ENCODE measurements around the gene STOML1.
"Not testable (repeated sequence)": the region's sequence is repeated elsewhere in the genome, so short reads cannot be mapped to it uniquely, and the experiment has no call there.

STOML1 gene

DNA sequence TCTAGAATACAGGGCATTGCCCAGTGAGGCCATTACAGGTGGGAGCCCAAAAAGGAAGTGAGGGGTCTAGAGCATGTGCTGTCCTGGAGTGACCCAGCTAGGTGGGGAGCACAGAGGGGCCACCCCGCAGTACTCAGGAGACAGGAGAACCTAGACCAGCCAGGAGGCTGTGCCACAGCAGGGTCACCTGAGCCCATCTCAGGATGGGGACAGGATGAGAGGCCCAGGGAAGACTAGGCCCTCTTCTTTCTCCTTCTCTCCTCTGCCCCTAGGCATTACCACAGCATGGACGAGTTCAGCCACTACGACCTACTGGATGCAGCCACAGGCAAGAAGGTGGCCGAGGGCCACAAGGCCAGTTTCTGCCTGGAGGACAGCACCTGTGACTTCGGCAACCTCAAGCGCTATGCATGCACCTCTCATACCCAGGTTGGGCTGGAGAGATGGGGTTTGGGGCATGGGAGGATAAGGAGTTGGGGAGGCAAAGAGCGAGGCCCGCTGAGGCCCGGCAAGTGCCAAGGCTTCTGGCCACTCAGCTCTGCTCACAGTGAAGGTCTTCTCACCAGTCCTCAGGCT, 45.2 kb downstream of the STOML1 start:
- no peak for DNase-seq (ENCODE audit: low spot score)

DNA sequence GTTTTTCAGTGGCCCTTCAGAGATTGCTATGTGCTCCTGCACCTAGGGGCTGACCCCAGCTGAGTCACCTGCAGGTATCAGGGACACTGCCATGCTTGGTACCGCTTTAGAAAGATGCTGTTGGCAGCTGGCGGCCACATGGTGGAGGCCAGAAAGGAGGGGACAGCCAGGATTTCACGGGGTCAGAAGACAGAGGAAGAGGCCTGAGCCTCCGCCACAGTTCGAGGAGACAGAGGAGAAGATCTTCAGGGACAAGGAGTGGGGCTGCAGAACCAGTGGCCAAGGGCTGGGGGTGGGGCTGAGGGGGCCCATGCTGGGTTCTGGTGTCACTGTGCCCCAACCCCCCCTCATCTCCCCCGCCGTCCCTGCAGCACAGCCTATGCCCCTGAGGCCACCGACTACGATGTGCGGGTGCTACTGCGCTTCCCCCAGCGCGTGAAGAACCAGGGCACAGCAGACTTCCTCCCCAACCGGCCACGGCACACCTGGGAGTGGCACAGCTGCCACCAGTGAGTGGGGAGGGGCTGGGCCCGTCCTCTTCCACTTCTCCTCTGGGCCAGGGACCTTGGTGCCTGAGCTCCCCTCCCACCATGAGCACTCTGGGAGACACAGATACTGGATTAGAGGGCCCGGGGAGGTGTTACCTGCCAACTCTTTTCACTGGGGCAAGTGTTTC, 45.9 kb downstream of the STOML1 start:
- DNase-seq (ENCODE audit: low spot score), result no peak

DNA sequence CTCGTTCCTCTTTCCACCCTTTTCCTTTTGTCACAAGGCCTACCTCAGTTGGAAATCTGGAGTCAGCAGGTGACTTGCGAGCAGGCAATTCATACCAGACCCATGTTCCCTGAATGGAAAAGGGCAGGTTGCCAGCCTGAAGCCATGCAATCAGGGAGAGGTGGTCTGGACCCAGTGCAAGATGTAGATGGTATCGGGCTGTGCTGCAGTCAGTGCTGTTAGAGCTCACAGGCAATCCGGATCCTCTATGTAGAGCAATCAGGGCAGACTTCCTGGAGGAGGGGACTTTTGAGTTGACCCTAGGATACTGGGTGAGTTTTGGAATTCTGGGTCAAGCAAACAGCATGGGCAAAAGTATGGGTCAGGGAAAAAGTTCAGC, 47.0 kb downstream of the STOML1 start:
- DNase-seq (ENCODE audit: low spot score), result no peak

DNA sequence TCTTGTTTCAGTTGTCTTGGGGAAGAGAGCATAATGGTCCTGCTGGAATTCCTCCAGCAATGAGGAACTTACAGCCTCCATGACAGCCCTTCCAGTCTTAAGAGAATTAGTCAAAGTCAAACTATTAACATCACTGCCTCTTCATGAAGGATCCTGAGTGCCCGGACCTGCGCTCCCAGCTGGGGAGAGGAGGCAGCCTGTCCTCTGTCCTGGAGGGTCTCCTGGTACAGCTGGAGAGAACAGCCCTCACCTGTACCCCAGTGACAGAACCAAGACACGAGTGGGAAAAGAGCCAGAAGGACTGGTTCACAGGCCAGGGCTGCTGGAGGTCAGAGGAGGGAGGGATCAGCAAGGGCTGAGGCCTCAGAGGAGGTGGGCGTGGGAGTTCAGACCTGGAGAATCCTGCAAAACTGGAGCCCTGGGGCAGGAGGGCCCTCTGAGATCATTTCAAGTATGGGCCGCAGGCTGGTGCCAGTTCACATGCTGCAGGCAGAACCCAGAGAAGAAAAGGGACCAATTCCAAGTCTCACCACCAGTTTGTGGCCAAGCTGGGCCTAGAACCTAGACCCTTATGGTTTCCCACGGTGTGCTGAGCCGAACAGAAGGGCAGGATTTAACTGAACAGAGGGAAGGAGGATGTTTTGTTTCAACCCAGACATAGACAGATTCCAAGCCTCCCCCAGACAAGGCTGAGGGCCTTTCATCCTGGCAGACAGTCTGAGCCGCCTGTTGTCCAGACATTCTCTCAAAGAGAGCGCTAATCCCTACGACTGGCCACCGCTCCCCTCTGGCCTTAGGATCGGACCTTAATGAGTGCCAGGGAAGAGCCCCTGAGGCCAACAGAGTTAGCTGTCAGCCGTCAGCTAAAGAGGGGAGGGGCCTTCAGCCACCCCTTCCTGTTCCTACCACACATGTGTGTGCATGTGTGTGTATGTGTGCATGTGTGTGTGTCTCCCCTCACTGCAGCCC, 47.6 kb downstream of the STOML1 start:
- DNase-seq (ENCODE audit: low spot score), result no peak

DNA sequence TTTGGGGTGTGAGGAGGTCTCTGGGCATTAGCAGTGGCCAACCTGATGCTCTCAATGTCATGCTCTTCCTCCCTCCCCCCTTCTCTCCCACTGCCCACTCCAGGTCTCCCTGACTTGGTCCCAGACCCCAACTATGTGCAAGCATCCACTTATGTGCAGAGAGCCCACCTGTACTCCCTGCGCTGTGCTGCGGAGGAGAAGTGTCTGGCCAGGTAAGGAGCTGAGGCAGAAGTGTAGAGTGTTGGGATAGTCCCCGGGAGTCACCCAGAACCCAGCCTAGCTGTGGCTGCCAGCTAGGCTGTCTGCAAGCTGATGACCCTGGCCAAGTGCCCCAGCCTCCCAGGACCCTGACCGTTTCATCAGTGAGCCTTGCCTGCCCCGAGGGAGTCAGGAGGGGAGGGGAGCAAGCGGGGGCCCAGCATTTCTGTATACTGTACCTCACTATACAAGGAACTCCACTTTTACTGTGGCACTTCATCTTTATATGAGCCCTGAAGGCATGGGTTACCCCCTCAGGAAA, 49.3 kb downstream of the STOML1 start:
- DNase-seq (ENCODE audit: low spot score), result no peak

DNA sequence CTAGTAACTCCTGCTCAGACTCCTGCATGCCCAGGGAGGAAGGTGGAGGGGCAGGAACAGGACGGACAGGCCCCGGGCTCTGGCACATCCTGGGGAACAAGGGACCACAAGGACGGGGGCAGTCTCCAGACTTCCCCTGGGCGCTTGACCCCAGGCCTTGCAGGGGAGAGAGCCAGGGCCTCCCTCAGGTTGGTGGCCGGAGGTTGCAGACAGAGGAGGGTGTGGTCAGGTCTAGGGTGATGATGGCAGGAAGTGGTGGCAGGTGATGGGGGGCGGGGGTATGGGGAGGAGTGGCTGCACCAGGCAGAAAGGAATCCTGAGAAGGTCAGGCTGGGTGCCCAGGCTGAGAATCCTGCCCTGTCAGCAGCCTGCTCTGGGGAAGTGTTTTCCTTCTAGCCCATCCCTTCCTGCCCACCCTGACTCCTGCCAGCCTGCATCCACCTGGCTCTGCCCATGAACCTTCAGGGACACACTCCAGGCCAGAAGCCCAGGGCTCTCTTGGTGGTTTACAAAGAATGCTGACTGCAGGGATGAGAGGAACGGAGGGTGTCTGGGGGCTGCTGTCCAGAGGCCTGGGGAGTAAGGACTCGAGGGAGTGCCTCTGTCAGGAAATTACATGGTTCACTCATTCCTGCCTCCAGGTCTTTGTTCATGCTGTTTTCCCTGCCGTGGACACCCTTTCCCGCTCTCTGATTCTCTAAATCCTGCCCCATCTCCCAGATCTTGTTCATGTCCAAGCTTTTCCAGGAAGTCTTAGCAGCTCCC, 50.0 kb downstream of the STOML1 start:
- no peak for DNase-seq (ENCODE audit: low spot score)

DNA sequence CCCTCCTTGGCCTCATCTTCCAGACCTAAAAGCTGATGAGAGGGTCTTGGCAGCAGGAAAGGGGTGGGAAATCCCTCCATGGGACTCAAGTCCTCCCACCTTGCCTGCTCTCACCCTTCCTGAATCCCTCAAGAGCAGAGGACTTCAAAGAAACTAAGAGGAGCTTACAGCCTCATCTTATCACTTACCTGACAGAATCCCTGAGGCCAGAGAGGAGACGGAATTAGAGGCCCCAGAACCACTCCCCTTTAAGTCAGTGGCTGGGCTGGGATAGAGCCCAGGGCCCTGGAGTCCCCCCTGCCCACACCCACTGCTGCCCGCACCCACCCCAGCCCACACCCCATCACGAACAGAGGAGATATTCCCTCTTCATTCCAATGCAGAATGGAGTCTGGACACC, 50.6 kb downstream of the STOML1 start:
- DNase-seq (ENCODE audit: low spot score), result no peak

DNA sequence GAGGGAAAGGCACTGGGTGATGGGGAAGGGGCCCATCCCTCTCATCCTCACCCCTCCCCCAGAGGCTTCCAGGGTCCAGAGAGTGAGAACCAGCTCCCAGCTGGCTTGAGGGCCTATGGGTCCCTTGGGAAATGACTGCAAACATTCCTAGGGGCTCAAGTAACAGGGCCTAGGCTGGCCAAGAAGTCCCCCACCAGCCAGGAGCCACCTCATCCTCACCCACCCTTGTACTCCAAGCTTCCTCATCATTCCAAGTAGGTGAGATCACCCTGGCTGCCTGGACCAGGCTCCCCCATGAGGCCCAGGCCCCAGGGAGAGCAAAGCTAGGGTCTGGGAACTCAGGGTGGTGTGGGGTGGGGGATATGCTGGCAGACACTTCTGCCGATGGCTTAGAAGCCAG, 51.1 kb downstream of the STOML1 start:
- no peak for DNase-seq (ENCODE audit: low spot score)

DNA sequence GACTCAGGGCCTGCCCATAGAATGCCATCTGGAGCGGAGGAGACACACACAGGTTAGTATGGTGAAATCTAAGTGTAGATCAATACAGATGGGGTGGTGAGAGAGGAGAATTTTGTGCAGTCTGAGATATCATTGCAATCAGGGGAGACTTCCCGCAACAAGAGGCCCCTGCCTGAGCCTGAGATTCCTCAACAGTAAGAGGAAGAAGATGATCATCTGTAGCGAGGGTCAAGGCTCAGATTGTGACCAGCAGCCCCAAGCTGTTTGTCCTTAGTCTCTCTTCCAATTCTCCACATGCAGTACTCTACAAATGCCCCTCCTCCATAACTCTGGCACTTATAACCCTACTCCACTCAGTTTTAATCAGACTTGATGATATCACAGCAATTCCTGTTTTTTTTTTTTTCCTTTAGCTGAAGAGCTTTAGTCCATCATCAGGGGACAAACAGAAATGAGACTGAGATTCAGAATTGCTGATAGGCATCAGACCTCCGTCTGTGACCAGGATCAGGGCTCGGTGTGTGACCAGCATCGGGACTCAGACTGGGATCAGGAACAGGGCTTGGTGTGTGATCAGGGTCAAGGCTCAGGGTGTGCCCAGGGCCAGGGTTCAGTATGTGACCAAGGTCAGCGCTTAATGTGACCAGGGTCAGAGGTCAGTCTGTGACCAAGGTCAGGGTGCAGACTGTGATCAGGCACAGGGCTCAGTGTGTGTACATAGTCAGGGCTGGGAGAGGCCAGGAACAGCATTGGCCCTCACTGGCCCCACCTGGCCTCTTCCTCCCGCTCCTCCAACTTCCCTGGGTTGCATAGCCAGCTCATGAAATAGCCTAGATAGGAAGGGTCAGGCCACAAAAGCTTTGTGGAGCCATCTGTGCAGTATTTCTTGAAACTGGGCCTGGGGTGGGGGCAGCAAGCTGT, 51.8 kb downstream of the STOML1 start:
- DNase-seq (ENCODE audit: low spot score), result no peak

DNA sequence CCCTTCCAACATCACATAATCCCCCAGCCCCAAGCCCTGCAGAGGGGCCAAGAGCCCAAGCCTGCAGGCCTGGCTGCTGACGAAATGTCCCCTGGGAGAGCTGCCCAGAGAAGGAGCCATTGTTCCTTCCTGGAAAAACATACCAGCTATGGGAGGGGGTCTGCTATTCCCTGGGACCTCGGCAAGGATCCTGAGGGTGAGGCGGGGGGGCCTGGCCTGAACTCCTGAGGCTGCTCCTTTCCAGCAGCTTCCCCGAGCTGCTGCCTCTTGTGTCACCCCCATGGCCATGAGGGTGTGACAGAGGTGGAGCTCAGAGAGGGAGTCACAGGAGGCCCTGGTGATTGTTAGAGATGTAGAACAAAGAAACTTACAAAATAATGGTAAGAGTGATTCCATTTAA, 53.0 kb downstream of the STOML1 start:
- no peak for DNase-seq (ENCODE audit: low spot score)

DNA sequence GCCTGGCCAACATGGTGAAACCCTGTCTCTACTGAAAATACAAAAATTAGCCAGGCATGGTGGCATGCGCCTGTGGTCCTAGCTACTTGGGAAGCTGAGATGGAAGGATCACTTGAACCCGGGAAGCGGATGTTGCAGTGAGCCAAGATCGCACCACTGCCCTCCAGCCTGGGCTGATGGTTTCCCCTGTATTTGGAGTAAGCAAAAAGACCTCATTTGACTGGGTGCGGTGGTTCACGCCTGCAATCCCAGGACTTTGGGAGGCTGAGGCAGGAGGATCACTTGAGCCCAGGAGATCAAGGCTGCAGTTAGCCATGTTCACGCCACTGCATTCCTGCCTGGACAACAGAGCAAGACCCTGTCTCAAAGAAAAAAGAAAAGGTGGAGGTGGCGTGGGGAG, 53.6 kb downstream of the STOML1 start:
- not testable (repeated sequence) for DNase-seq (ENCODE audit: low spot score)

DNA sequence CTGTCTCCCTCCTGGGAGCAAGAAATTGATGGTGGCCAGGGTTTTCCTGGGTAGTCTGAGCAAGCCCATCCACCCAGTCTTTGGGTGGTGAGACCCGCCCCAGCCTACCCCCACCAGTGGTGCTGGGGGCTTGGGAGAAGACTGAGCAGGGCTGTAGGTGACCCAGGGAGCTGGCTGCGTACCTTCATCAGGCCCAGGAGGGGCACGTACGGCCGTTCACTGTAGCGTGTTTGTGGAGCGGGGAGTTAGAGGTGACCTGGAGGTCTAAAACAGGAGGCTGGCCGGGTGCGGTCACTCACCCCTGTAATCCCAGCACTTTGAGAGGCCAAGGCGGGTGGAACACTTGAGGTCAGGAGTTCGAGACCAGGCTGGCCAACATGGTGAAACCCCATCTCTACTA, 54.4 kb downstream of the STOML1 start:
- DNase-seq (ENCODE audit: low spot score), result no peak

DNA sequence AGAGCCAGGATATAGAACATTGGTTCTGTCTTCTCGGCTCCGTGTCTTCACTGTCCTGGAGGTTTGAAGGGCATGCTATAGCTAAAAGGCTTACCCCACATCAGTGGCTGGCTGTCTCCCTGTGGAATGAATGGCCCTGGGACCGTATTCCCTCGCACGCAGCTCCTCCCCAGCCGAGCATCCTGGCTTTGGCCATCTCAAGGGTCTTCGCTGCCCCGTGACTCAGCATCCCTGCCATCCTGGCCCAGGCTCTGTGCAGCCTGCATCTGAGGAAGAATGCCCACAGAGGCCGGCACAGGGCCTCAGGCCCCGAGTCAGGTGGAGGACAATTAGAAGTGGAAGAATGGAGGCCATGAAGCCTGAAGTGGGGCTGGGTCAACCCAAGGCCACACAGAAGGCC, 54.8 kb downstream of the STOML1 start:
- no peak for DNase-seq (ENCODE audit: low spot score)

DNA sequence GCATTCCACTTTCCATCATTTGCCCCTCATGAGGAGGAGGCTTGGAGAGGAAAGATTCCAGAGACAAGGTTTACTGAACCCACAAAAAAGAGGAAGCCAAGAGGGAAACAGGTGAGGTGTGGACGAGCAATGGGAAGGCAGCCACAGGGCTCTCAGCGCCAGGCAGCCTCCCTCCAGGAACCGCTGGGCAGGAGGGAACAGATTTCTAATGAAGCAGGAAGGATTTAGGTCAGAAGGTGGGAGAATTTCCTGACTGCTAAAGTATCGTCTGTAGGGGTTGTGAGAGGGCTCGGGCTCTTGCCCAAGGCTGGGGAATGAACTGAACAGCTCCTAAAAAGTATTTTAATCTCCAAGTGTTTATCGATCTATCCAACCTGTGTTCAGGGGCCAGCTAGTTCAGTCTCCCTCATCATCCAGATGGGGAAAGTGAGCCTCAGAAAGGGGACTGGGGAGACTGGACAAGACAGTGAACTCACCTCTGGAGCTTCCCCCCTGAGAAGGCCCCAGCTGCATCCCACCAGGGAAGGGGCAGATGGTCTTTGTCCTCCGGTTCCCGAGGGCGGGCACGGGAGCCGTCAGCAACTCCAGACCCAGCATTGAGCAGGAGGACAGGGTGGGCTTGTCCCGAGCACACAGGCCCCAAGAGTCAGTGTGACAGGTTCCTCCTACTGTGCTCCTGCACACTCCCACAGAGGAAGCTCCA, 55.4 kb downstream of the STOML1 start:
- DNase-seq (ENCODE audit: low spot score), result no peak

DNA sequence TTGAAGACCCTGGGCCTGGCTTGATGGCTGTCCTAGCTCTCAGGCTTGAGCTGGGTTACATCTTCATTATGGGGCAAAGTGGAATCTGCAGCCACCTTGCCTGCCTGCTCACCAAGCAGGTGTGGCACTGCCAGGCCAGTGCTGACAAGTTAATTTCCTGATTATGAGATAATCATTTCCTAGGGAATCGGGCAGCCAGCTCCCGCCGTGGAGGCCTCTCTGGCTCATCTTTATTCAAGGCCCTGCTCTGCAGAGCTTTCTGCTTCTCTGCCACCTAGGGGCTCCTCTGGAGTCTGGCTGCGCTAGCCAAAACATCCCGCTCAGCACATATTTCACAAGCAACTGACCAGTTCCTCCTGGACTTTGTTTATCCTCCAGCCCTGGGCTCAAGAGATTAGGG, 55.9 kb downstream of the STOML1 start:
- no peak for DNase-seq (ENCODE audit: low spot score)

DNA sequence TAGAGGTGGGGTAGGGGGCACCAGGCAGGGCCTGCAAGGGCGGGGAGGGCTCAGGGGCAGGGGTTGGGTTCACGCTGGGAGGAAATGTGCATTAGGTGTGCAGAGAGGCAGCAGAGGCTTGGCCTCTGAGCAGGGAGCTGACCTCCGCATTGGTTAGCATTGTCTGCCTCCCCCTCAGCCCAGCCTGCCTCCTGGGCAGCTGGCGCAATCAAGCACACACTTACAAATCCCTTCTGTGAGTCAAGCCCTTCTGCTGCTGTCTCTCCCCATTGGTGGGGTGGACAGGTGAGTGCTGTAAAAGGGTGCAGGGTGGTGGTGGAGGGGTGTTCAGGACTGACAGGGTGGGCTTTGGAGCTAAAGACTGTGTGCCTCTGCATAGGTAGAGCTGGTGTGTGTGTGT, 56.5 kb downstream of the STOML1 start:
- no peak for DNase-seq (ENCODE audit: low spot score)

DNA sequence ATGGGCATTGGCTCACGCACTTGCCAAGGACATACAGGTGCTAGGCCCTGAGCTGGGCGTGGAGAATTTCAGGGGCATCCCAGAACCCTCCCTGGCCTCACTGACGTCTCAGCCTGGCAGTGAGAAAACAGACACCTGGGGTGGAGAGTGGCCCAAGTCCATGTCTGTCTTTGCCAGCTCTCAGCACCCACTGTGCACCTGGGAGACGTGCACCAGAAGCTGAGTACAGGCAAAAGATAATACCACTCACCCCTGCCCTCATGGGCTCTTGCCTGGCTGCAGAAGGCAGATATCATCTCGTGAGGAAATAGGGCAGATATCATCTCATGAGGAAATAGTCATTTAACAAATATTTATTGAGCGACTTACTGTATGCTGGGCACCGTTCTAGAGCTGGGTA, 57.8 kb downstream of the STOML1 start:
- DNase-seq (ENCODE audit: low spot score), result no peak

DNA sequence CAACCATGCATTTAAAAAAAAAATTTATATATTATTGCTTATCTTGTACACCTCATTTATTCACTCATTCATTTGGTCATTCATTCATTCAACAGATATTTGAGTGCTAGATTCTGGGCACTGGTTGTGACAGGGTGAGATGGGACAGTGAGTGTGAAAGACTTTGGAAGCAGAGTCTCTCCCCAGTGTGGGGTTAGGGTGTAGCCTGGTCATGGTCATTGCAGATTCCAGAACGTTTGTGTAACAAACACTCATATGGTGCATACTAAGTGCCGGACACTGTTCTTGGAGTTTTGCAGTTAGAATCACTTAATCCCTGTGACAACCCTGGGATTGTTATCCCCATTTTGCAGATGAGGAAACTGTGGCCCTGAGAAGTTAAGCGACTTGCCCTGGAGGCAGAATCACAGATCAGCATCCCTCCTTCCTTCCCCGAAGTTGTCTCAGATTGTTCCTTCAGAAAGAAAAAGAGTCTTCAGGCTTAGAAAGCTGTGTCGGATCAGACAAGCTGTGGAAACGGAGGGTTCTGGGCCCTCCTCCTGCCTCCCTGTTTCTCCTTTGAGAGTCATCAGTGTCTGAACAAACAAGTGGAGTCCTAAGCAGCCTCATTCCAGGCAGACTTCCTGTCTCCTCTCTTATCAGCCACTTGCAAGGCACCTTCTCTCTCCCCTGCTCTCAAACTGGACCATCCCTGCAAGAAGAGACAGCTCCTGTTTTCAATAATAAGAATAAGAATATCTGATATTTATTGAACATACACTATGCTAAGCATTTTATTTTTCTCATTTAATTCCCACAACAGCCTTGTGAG, 59.5 kb downstream of the STOML1 start:
- DNase-seq (ENCODE audit: low spot score), result no peak

DNA sequence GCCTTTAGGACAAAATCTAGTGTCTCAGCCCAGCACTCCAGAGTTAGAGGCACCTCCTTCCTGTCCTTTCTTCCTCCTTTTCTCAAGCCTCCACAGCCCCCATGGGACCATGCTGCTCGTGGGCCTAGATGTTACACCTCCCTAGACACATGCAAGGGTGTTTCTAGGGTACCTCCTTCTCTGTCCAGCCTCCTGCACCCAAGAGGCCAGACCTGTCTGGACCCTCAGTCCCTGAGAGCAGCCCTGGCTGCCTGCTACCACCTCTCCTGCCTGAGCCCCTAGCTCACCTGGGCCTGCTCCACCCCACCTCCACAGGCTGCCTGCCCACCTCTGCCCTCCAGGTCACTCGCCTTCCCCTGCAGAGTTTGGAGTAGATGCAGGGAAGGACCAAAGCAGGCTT, 60.7 kb downstream of the STOML1 start:
- DNase-seq (ENCODE audit: low spot score), result no peak
